OCI-LY1 (cell line): ENCODE measurements around the gene PSMB5.

ENCODE experiments used
- H2AFZ ChIP-seq: fragments of 200-600 bp; sonication (generic), shearing (Covaris generic); 2 replicates; pipeline ENCODE4 v1.6.0; 2014; ENCODE audit warnings: antibody characterized with exemption, mild to moderate bottlenecking, low read length
- H3F3A ChIP-seq: fragments of 200-600 bp; sonication (generic), shearing (Covaris generic); 2 replicates; pipeline ENCODE4 v1.6.0; 2014; ENCODE audit warnings: mild to moderate bottlenecking, antibody characterized with exemption, low read length, moderate library complexity; ENCODE audit not compliant: insufficient read depth
- H3K27ac ChIP-seq: fragments of 200-600 bp; sonication (generic); 2 replicates; pipeline ENCODE4 v1.5.1; 2014; ENCODE audit warnings: low read length, mixed run types, mild to moderate bottlenecking, low read depth; ENCODE audit not compliant: poor library complexity, severe bottlenecking
- H3K27me3 ChIP-seq: fragments of 200-600 bp; sonication (generic); 2 replicates; pipeline ENCODE4 v1.6.0; 2014; ENCODE audit warnings: antibody characterized with exemption, mild to moderate bottlenecking, low read length, moderate library complexity; ENCODE audit not compliant: insufficient read depth
- H3K36me3 ChIP-seq: fragments of 200-600 bp; sonication (generic); 2 replicates; pipeline ENCODE4 v1.6.1; 2014; ENCODE audit warnings: mild to moderate bottlenecking, antibody characterized with exemption, low read length, moderate library complexity, mixed read lengths; ENCODE audit not compliant: insufficient read depth
- H3K4me1 ChIP-seq: fragments of 200-600 bp; sonication (generic); 2 replicates; pipeline ENCODE4 v1.5.1; 2014; ENCODE audit warnings: mild to moderate bottlenecking, low read length, moderate library complexity; ENCODE audit not compliant: insufficient read depth, severe bottlenecking
- H3K4me2 ChIP-seq: fragments of 200-600 bp; sonication (generic), shearing (Covaris generic); 2 replicates; pipeline ENCODE4 v1.6.1; 2014; ENCODE audit warnings: low read length
- H3K4me3 ChIP-seq: fragments of 200-600 bp; sonication (generic); 2 replicates; pipeline ENCODE4 v1.5.1; 2014; ENCODE audit warnings: low read length, low read depth, mild to moderate bottlenecking, mixed read lengths; ENCODE audit not compliant: poor library complexity, severe bottlenecking
- H3K79me2 ChIP-seq: fragments of 200-600 bp; shearing (Covaris generic); 2 replicates; pipeline ENCODE4 v1.6.1; 2016; ENCODE audit warnings: mixed run types, low read length, mixed read lengths; ENCODE audit not compliant: insufficient read depth
- H3K9ac ChIP-seq: fragments of 200-600 bp; sonication (generic), shearing (Covaris generic); 2 replicates; pipeline ENCODE4 v1.6.1; 2014; ENCODE audit warnings: mild to moderate bottlenecking, low read length, mixed read lengths
- H3K9me2 ChIP-seq: fragments of 200-600 bp; sonication (generic), shearing (Covaris generic); 2 replicates; pipeline ENCODE4 v1.6.1; 2014; ENCODE audit warnings: low read depth, mild to moderate bottlenecking, low read length, mixed read lengths
- H3K9me3 ChIP-seq: fragments of 200-600 bp; shearing (Covaris generic); 2 replicates; pipeline ENCODE4 v1.6.1; 2014; ENCODE audit warnings: low read length, mixed read lengths
- H4K20me1 ChIP-seq: fragments of 200-600 bp; sonication (generic), shearing (Covaris generic); 2 replicates; pipeline ENCODE4 v1.6.0; 2016; ENCODE audit warnings: mild to moderate bottlenecking, low read length; ENCODE audit not compliant: insufficient read depth
- EZH2 ChIP-seq: fragments of 200-600 bp; sonication (generic), shearing (Covaris generic); IDR thresholded peaks from 2 replicates; pipeline ENCODE4 v1.8.0; 2017; ENCODE audit warnings: borderline replicate concordance, mixed run types, mild to moderate bottlenecking, antibody characterized with exemption, low read length, moderate library complexity, mixed read lengths
- TF ChIP-seq, protein P1 (sequence below): fragments of 200-600 bp; sonication (generic), shearing (Covaris generic); IDR thresholded peaks from 2 replicates; pipeline ENCODE4 v1.5.1; 2017; ENCODE audit warnings: mild to moderate bottlenecking, antibody characterized with exemption, low read length, moderate library complexity, mixed read lengths

PSMB5 gene

DNA sequence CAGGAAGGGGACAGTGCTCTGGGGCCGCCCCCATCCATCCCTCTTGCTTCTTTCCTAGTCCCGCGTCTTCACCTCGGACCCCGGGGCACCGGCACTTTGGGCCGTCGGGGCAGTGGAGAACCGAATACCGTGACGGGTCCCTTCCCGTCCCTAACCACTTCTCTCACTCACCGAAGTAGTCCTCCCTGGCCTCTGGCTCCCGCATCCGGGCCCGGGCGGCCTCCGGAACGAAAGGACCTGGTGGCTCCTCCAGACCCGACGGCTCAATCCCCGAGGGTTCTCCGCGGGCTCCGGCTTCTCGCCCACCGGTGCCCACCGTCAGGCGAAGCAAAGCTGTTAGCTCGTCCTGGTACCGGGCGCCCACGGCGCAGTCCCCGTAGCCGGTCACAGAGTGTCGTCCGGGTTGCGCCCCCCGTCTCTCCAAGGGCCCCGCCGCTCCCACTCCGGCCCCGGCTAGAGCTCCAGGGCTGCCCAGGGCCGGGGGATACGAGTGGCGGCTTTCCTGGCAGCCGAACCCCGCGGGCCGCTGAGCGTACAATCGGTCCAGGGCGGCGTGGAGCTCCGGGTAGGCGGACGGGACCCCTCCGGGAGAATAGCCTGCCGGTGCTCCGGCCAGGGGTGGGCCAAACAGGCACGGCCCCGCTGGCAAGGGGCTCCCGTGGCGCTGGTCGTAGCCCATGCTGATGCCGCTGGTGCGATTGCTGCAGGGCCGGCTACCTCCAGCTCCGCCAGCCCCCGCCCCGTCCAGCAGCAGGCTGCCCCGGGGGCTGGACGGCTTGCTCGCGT is 53.4 kb downstream of the PSMB5 start:
- H3K27me3 ChIP-seq, result 0 out of 2 replicates have a peak, but pooled peaks cover 3% of the 10 kb centered on the region
- H3F3A ChIP-seq, result no peaks in the 10 kb centered on the region
- peak overlapping the region; percentile 31; the same call in 1 of the 2 replicates for H3K4me2 ChIP-seq
- no peak overlapping the region for H3K9ac ChIP-seq
- peaks cover 21% of the 10 kb centered on the region for H3K4me1 ChIP-seq
- no peak overlapping the region for H2AFZ ChIP-seq
- peaks cover 3% of the 10 kb centered on the region; the same call in 1 of the 2 replicates for H3K36me3 ChIP-seq
- H3K79me2 ChIP-seq, result no peaks in the 10 kb centered on the region
- H3K9me3 ChIP-seq, result no peaks in the 10 kb centered on the region
- peak overlapping the region; percentile 7 for H3K4me3 ChIP-seq
- H4K20me1 ChIP-seq, result no peaks in the 10 kb centered on the region
- no peak for TF ChIP-seq EZH2
- TF ChIP-seq, protein P1, sequence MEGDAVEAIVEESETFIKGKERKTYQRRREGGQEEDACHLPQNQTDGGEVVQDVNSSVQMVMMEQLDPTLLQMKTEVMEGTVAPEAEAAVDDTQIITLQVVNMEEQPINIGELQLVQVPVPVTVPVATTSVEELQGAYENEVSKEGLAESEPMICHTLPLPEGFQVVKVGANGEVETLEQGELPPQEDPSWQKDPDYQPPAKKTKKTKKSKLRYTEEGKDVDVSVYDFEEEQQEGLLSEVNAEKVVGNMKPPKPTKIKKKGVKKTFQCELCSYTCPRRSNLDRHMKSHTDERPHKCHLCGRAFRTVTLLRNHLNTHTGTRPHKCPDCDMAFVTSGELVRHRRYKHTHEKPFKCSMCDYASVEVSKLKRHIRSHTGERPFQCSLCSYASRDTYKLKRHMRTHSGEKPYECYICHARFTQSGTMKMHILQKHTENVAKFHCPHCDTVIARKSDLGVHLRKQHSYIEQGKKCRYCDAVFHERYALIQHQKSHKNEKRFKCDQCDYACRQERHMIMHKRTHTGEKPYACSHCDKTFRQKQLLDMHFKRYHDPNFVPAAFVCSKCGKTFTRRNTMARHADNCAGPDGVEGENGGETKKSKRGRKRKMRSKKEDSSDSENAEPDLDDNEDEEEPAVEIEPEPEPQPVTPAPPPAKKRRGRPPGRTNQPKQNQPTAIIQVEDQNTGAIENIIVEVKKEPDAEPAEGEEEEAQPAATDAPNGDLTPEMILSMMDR, result no peak
- H3K9me2 ChIP-seq, result no peaks in the 10 kb centered on the region
- H3K27ac ChIP-seq, result no peak overlapping the region

DNA sequence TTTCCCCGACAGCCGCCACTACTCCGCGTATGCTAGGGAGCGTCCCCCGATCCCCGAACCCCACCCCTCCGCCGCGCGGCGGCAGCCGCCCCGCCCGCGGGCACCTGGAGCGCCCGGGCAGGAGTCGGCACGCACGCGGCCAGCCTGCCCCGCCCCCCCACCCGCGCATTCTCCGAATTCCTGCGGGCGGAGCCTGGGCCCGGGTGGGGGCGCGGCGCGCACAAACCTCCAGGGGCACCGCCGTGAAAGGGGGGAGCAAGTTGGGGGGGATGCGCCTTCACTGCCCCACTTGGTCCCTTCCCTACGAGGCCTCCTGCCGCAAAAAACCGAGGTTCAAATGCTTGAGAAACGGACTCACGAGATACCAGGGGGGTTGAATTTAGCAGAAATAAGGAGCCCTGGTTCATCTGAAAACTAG is 54.0 kb downstream of the PSMB5 start:
- Histone ChIP-seq H3K4me3 (peak overlapping the region; percentile 7), H3F3A (no peaks in the 10 kb centered on the region), H3K9ac (no peak overlapping the region), H3K9me3 (no peaks in the 10 kb centered on the region), H3K4me2 (peak overlapping the region; percentile 32; the same call in 1 of the 2 replicates), H3K27me3 (0 out of 2 replicates have a peak, but pooled peaks cover 3% of the 10 kb centered on the region), H3K27ac (no peak overlapping the region), H4K20me1 (no peaks in the 10 kb centered on the region), H3K36me3 (no peaks in the 10 kb centered on the region), H3K9me2 (no peaks in the 10 kb centered on the region), H2AFZ (no peak overlapping the region), H3K79me2 (no peaks in the 10 kb centered on the region), H3K4me1 (peaks cover 21% of the 10 kb centered on the region)
- TF ChIP-seq, protein P1, result no peak
- no peak for TF ChIP-seq EZH2

DNA sequence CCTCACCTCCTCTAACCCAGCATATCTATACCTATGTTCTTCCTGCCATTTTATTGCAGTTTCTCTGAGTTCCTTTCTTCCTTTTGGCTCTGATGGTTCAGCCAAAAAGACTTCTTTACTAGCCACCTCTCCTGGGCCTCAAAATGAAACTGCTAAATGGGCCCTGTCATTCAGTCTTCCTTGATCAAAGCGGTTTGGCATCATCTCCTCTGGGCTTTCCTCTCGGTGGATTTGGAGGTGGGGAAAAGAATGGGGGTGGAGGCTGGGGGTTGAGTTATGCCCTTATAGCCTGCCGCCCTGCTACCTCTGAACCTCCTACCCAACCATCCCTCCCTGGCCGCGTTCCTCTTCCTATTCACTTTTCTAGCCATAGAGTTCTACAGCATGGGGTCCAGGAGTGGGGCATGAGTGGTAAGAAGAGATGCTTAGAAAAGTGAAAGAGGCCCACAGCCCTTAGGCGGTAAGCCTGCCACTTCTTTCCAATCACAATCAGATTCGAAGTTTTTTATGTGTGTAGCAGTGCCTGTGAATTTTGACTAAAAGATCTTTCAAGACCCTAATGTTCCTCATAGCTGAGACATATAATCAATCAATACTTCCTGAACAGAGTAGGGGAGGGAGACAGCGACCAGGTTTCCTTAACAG is 54.8 kb downstream of the PSMB5 start:
- Histone ChIP-seq H3K27me3 (peaks cover 3% of the 10 kb centered on the region; the same call in 1 of the 2 replicates), H2AFZ (no peak overlapping the region), H3K9ac (no peak overlapping the region), H3K79me2 (no peaks in the 10 kb centered on the region), H3K4me1 (peaks cover 21% of the 10 kb centered on the region), H3K9me2 (no peaks in the 10 kb centered on the region), H3K4me2 (no peak overlapping the region; the same call in 1 of the 2 replicates), H3K36me3 (no peaks in the 10 kb centered on the region), H3K27ac (no peak overlapping the region), H3F3A (no peaks in the 10 kb centered on the region), H3K4me3 (no peak overlapping the region), H4K20me1 (no peaks in the 10 kb centered on the region), H3K9me3 (no peaks in the 10 kb centered on the region)
- TF ChIP-seq EZH2, result no peak
- TF ChIP-seq, protein P1, result no peak
